Endothelial cell of umbilical vein (primary cell): ENCODE measurements around the gene TRIM46. TPM values are rescaled to one million over a fixed set of nuclear protein-coding genes. Genes with fewer than 3 reads are reported as not detected.

Experiments used
- BruUV-seq: library from RNA; stranded (reverse); fragments of 400-500 nt; replicated peaks from 2 replicates; lab custom pipeline; 2021; lab: Mats Ljungman, UMichigan
- CTCF ChIA-PET: fragments of 300-600, 350-600 bp; sonication (Branson Sonifier 250); formaldehyde crosslinking; loops from one replicate; lab custom pipeline; 2021; ENCODE audit warnings: antibody characterized with exemption, inconsistent platforms; lab: Charles Lee
- POLR2A ChIA-PET: fragments of 300-600, 350-600 bp; sonication (Branson Sonifier 250); formaldehyde crosslinking; loops from one replicate; lab custom pipeline; 2021; ENCODE audit warnings: antibody characterized with exemption, inconsistent platforms; lab: Charles Lee
- DNase-seq: peaks from one replicate; pipeline ENCODE4 v3.0.0-alpha.2; 2011; ENCODE audit warnings: low read depth, low spot score
- FAIRE-seq: peaks from 2 replicates; lab custom pipeline; 2011; peaks lifted over from hg19 to GRCh38; lab: Jason Lieb, UNC
- H2AFZ ChIP-seq: 2 replicates; pipeline ENCODE4 v1.6.0; 2012; ENCODE audit warnings: low read depth, low read length, control low read depth, inconsistent platforms
- H3K27ac ChIP-seq: 2 replicates; pipeline ENCODE4 v1.5.1; 2011; ENCODE audit warnings: low read depth, mild to moderate bottlenecking, control low read depth, low read length, moderate library complexity; ENCODE audit not compliant: insufficient read depth
- H3K27me3 ChIP-seq, 2 experiments: 2 replicates each; pipeline versions ENCODE4 v1.6.0 to v1.6.1; 2011; ENCODE audit warnings: low read length in 2 of 2, mixed read lengths in 1 of 2; ENCODE audit not compliant: control insufficient read depth in 2 of 2, insufficient read depth in 2 of 2
- H3K36me3 ChIP-seq, 2 experiments: 2 replicates in 1 of 2; 3 replicates in 1 of 2; pipeline ENCODE4 v1.5.1; 2011; ENCODE audit warnings: low read length in 2 of 2, mild to moderate bottlenecking in 1 of 2, moderate library complexity in 1 of 2; ENCODE audit not compliant: control insufficient read depth in 2 of 2, insufficient read depth in 2 of 2; ENCODE audit errors: extremely low read depth in 1 of 2
- H3K4me1 ChIP-seq: 3 replicates; pipeline ENCODE4 v1.5.1; 2011; ENCODE audit warnings: mild to moderate bottlenecking, low read length; ENCODE audit not compliant: control insufficient read depth, insufficient read depth; ENCODE audit errors: extremely low read depth
- H3K4me2 ChIP-seq: 2 replicates; pipeline ENCODE4 v1.6.1; 2011; ENCODE audit warnings: low read length, control low read depth, mixed read lengths; ENCODE audit not compliant: insufficient read depth
- H3K4me3 ChIP-seq, 3 experiments: fragments of 200-600 bp in 1 of 3; sonication (generic), shearing (Covaris generic) in 1 of 3; replicated peaks in 1 of 3; 2 replicates each; pipeline ENCODE4 v1.5.1; 2011 to 2016; ENCODE audit warnings: control low read depth in 3 of 3, low read length in 3 of 3, mild to moderate bottlenecking in 2 of 3, inconsistent platforms in 1 of 3, low read depth in 1 of 3, moderate library complexity in 1 of 3; ENCODE audit not compliant: insufficient read depth in 1 of 3
- H3K79me2 ChIP-seq: 2 replicates; pipeline ENCODE4 v1.6.0; 2012; ENCODE audit warnings: low read length, inconsistent platforms; ENCODE audit not compliant: control insufficient read depth, insufficient read depth
- H3K9ac ChIP-seq: replicated peaks from 2 replicates; pipeline ENCODE3; 2011; ENCODE audit warnings: low read length, control low read depth; ENCODE audit not compliant: insufficient read depth; ENCODE audit errors: extremely low read depth
- H3K9me1 ChIP-seq: replicated peaks from 3 replicates; pipeline ENCODE4 v1.6.0; 2011; ENCODE audit warnings: mild to moderate bottlenecking, low read length; ENCODE audit not compliant: control insufficient read depth, insufficient read depth; ENCODE audit errors: extremely low read depth
- H3K9me3 ChIP-seq: replicated peaks from 2 replicates; pipeline ENCODE4 v1.5.1; 2012; ENCODE audit warnings: low read length, inconsistent platforms; ENCODE audit not compliant: control insufficient read depth, insufficient read depth
- H4K20me1 ChIP-seq: replicated peaks from 2 replicates; pipeline ENCODE3; 2011; ENCODE audit warnings: mild to moderate bottlenecking, low read length; ENCODE audit not compliant: control insufficient read depth, insufficient read depth; ENCODE audit errors: extremely low read depth
- EZH2 ChIP-seq: IDR thresholded peaks from 2 replicates; pipeline ENCODE4 v1.6.1; 2012; ENCODE audit warnings: borderline replicate concordance, low read depth, mild to moderate bottlenecking, moderate library complexity, low read length, inconsistent platforms; ENCODE audit not compliant: severe bottlenecking
- FOS ChIP-seq: IDR thresholded peaks from 2 replicates; pipeline ENCODE4 v1.6.1; 2011; ENCODE audit warnings: mild to moderate bottlenecking, low read length, moderate library complexity, borderline replicate concordance; ENCODE audit not compliant: insufficient read depth
- GATA2 ChIP-seq: IDR thresholded peaks from 2 replicates; pipeline ENCODE4 v1.7.0; 2011; ENCODE audit warnings: low read depth, mild to moderate bottlenecking, moderate library complexity, mixed read lengths, low read length; ENCODE audit not compliant: insufficient read length, insufficient read depth
- JUN ChIP-seq: IDR thresholded peaks from 2 replicates; pipeline ENCODE4 v1.6.1; 2011; ENCODE audit warnings: borderline replicate concordance, low read depth; ENCODE audit not compliant: insufficient read length, insufficient read depth
- MYC ChIP-seq: IDR thresholded peaks from one replicate; pipeline ENCODE4 v1.6.1; 2011; ENCODE audit warnings: mild to moderate bottlenecking, low read depth, low read length
- POLR2A ChIP-seq: IDR thresholded peaks from 2 replicates; pipeline ENCODE4 v1.6.1; 2012; ENCODE audit warnings: low read depth, mild to moderate bottlenecking, control low read depth, low read length
- POLR2AphosphoS5 ChIP-seq: IDR thresholded peaks from 2 replicates; pipeline ENCODE4 v1.6.1; 2012; ENCODE audit warnings: low read depth, mild to moderate bottlenecking, control low read depth, low read length, moderate library complexity; ENCODE audit not compliant: insufficient read depth
- dilution Hi-C: fragments of 300-500 bp; cut with MboI; formaldehyde crosslinking; loops from one replicate; pipeline ENCODE4 v1.15.0; 2019; ENCODE audit warnings: low sequenced_read_pairs; ENCODE audit not compliant: extremely low pct_ligation_motif_present
- intact Hi-C: fragments of 100-400 bp; cut with micrococcal nuclease; formaldehyde crosslinking; loops from one replicate; pipeline ENCODE4 v1.10.0; 2022
- polyA plus RNA-seq, 4 experiments: library from polyadenylated mRNA; depleted of rRNA in 3 of 4; stranded (reverse) in 3 of 4; unstranded in 1 of 4; fragments of >200 nt; gene quantifications; 2 replicates each; pipeline versions ENCODE4 v1.2.1 to v1.2.3, GENCODE V29; 2011 to 2012; ENCODE audit warnings: missing spikeins in 1 of 4
- total RNA-seq: library from RNA; stranded (reverse); gene quantifications from 2 replicates; pipeline ENCODE4 v1.2.3, GENCODE V29; 2021
- TF ChIP-seq, protein P1 (sequence below), 2 donors: IDR thresholded peaks; 1 replicate in 1 of 2; 2 replicates in 1 of 2; pipeline ENCODE4 v1.5.1; 2011; ENCODE audit warnings: low read length in 2 of 2, mild to moderate bottlenecking in 2 of 2, moderate library complexity in 2 of 2, control low read depth in 1 of 2, inconsistent platforms in 1 of 2, low read depth in 1 of 2; ENCODE audit not compliant: insufficient read depth in 1 of 2; ENCODE audit errors: extremely low read depth in 1 of 2
- TF ChIP-seq, protein P2 (sequence below): IDR thresholded peaks from 2 replicates; pipeline ENCODE4 v1.6.1; 2011; ENCODE audit not compliant: insufficient read depth, insufficient read length

Gene TRIM46
- total and polyA plus RNA-seq, 2 donors (not counting 3 experiments of a cell fraction or from before 2014, with no cell fraction given): 9.5 to 10.0 TPM

DNA sequence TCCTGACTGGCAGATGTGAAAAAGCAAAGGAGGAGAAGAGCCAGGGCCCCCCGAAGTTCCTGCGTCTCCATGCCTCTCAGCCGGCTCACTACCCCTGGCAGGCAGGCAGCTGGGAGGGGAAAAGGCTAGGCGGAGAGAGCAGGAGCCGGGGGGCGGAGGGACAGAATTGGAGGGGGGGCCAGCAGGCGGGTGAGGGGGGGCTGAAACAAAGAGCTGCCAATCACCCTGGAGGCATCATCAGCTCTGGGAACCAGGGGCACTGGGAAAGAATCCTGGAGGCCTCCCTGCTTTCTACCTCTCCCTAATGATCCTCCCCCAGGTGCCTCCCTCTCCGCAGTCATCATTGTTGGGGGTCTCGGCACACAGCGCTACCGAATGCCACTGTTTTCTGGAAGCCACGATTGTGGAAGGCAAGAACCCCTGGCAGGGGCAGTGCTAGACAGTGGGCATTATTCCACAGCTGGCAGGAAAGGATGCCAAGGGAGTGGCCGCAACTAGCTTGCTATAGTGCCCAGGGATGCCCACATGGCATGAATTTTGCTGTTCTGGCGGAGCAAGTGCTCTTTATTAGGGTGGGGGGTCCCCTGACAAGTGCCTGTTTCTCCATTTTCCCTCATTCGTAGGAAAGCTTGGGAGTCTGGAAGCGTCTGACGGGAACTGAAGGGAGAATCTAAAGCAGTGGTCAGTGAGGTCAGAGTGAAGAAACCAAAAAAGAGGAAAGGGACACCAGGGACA, 34.3 kb downstream of the TRIM46 start, which contains the start of gene THBS3:
TSS of gene THBS3 (minus strand) at position 92 of the 735 bp plus-strand sequence. CDS start at position 71, 21 bp downstream.
- Histone ChIP-seq H2AFZ (peak within 1 kb of the TSS; percentile 58), H3K9ac (peak within 1 kb of the TSS; percentile 96), H3K36me3 (no peaks in the 10 kb centered on the region), H3K79me2 (peaks cover 2% of the 10 kb centered on the region), H3K4me2 (peak within 1 kb of the TSS; percentile 71), H3K4me1 (peaks cover 21% of the 10 kb centered on the region), H3K27ac (peak within 1 kb of the TSS; percentile 87), H3K4me3 (peak within 1 kb of the TSS; percentile 30 to 92 (median 59)), H3K9me3 (no peaks in the 10 kb centered on the region), H3K27me3 (no peaks in the 10 kb centered on the region), H3K9me1 (no peaks in the 10 kb centered on the region), H4K20me1 (no peaks in the 10 kb centered on the region)
- DNase-seq (peak; percentile 23), FAIRE-seq (peak; percentile 67)
- BruUV-seq: TSS peak; percentile 58
- intact Hi-C loops (loop anchor here (1.0 to 5.0 kb wide), 6 partner anchors 15 to 384 kb away; partner anchors contain the start of gene FDPS), dilution Hi-C loops (no loop called here)
- TF ChIP-seq POLR2AphosphoS5 (no peak), POLR2A (no peak), FOS (no peak), JUN (no peak), EZH2 (no peak), MYC (no peak), GATA2 (no peak)
- TF ChIP-seq, protein P1, sequence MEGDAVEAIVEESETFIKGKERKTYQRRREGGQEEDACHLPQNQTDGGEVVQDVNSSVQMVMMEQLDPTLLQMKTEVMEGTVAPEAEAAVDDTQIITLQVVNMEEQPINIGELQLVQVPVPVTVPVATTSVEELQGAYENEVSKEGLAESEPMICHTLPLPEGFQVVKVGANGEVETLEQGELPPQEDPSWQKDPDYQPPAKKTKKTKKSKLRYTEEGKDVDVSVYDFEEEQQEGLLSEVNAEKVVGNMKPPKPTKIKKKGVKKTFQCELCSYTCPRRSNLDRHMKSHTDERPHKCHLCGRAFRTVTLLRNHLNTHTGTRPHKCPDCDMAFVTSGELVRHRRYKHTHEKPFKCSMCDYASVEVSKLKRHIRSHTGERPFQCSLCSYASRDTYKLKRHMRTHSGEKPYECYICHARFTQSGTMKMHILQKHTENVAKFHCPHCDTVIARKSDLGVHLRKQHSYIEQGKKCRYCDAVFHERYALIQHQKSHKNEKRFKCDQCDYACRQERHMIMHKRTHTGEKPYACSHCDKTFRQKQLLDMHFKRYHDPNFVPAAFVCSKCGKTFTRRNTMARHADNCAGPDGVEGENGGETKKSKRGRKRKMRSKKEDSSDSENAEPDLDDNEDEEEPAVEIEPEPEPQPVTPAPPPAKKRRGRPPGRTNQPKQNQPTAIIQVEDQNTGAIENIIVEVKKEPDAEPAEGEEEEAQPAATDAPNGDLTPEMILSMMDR (IDR thresholded peaks at IDR 0.05; ENCODE audit: extremely low read depth in 1 of 2, insufficient read depth in 1 of 2, low read depth in 1 of 2, low read length in 2 of 2): no peak
- TF ChIP-seq, protein P2, sequence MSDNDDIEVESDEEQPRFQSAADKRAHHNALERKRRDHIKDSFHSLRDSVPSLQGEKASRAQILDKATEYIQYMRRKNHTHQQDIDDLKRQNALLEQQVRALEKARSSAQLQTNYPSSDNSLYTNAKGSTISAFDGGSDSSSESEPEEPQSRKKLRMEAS: no peak
- POLR2A ChIA-PET: interaction anchor here (0.6 to 1.3 kb wide), 2 partner anchors 10 to 68 kb away, joined by 3 to 8 read pairs; no protein-coding TSS in a partner anchor
- CTCF ChIA-PET: interaction anchor here (1.0 to 4.3 kb wide), 11 partner anchors 8 to 440 kb away, joined by 3 to 69 read pairs (median 9); no protein-coding TSS in a partner anchor
